Limb (tissue), 2 donors: ENCODE data around the gene SUSD3.
A peak's percentile ranks its signal among the peaks of the same experiment; 100 is the strongest.
"Not testable (repeated sequence)": the region's sequence is repeated elsewhere in the genome, so short reads cannot be mapped to it uniquely, and the experiment has no call there.

Source experiments
- DNase-seq, 2 donors: peaks; one replicate each; pipeline ENCODE4 v3.0.0-alpha.2; 2016; ENCODE audit errors: extremely low spot score in 2 of 2

SUSD3 gene

DNA sequence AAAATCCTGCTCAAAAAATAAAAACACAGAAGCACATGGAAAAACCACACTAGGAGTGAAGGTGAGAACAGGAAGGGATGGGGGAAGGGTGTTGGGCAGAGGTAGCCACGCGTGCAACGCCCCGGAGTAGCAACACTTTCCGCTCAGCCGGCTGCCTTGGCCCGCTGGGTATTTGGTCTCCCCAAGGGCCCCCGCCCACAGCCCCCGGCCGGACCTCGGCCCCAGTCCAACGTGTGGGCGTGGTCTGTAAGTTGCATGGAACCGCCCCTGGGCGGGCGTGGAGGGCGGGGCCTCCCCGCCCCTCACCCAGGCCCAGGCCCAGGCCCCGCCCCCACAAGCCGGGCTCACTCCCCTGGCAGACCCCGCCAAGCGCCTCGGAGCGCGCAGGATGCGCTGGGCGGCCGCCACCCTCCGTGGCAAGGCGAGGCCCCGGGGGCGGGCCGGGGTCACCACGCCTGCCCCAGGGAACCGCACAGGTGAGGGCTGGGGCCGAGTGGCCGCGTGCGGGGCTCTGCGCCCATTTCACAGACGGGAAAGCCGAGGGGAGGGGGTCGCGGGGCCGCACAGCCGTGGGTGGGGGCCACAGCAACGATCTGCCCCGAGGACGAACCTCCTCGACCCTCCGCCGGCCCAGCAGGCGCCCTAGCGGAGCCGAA is at the start of gene SUSD3:
SUSD3 (plus strand) TSS at position 347 of the 656 bp plus-strand sequence; CDS start at position 389, 42 bp downstream.
- DNase-seq = peak in 1 of 2 donors; percentile 78

DNA sequence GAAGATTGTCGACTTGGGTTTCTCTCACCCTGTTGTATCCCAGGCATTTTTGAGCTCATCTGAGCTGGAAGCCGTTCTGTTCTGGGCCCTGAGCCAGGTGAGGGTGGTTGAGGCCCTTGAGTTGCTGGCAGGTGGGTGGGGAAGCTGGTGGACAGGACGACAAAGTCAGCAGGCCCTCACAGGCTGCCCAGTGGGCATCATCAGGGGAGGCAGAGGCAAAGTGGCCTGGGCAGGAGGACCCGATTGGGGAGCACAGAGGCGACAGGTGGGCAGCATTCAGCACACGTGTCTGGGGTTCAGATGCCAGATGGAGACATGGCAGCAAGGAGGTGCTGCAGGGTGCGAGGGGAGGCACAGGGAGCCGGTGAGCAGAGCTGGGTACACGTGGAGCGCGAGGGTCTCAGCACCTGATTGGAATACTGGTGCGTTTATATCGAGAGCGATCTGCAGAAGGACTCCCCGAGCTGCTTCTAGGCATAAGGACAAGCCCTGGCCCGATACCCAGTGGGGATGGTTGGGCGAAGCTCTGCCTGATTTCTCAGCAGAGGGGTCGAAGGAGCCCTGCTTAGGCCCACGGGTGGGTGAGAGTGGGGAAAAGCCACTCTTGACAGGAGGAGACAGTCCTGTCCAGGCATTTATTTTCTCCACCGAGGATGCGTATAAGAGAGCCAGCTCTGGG is 49.0 kb upstream of the SUSD3 start:
- no peak for DNase-seq

DNA sequence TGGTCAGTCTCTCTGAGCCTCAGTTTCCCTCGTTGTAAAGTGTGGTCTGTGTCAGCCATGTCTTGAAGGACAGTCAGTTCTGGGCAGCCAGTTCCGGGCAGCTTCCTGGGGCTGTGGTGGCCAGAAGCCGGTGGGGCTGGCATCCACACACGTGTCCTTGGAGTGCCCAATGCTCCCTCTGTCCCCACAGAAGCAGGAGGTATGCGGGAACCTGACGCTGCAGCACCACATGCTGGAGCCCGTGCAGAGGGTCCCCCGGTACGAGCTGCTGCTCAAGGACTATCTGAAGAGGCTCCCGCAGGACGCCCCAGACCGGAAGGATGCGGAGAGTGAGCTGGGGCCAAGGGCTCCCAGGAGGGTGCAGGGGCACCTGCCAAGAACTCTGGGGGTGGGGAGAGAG is 48.4 kb upstream of the SUSD3 start:
- no peak for DNase-seq

DNA sequence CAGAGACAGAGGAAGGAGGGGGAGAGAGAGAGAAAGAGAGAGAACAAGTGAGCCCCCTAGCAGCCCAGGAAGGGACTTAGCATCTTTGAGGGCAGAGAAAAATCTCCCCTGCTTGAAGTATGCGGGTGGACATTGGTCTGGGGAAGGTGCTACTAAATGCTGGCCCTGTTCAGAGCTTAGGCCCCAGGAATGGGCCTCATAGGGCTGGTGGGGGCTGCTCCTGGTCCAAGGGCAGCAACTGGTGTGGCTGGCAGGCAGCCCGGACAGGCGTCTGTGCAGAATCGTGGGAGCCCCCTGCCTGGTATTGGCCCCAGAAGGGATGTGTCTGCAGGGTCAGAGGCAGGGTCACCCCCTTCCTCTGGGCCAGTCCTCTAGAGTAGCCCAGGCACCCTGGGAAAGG is 47.8 kb upstream of the SUSD3 start:
- DNase-seq = no peak

DNA sequence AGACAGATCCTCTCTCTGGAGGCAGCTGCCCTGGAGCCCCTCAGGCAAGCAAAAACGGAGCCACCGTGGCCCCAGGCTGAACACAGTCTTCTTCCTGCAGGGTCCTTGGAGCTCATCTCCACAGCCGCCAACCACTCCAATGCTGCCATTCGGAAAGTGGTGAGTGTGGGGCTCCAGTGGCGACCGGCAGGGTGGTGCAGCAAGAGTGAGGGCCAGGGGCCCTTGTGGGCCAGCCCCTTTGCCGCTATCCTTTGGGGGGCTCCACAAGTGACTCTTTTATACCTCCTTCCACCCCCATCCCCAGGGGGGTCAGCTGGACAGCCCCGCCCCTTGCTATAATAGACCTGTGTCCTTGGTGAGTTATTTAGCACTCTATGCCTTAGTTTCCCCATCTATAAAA is 47.4 kb upstream of the SUSD3 start:
- no peak for DNase-seq

- no peak for DNase-seq
Measured at GRCh38 chr9:93012963-93013855, 45.3 kb upstream of the SUSD3 start.

DNA sequence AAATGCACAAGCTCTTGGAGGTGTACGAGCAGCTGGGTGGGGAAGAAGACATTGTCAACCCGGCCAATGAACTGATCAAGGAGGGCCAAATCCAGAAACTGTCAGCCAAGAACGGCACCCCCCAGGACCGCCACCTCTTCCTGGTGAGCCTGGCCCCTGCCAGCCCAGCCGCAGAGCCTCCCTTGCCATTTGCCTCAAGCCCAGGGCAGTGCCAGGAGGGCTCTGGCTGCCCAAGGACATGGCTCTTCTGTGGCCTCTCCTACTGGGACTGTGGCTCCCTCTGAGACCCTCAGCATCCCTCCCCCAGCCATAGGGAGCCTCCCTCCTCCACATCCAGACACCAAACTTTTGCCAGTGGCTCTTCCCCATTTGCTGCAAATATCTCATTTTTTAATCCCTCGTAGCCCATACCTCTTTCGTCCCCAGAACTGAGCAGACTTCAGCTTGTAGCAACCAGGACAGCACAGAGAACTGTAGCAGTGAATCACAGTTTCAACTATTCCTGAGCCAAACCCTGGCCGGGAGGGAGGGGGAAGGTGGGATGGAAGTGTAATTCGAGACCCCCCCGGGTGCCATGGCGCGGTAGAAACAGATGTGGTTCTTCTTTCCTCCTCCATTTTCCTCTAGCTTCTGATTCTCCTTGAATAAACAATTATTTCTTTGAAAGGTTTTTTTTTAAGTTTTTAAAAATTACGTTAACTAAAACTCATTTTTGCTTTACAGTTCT is 44.5 kb upstream of the SUSD3 start:
- no peak for DNase-seq

- DNase-seq = not testable (repeated sequence)
Measured at GRCh38 chr9:93015190-93015589, 43.3 kb upstream of the SUSD3 start.

GRCh38 chr9:93017621-93018020 is 40.9 kb upstream of the SUSD3 start:
- no peak for DNase-seq

DNA sequence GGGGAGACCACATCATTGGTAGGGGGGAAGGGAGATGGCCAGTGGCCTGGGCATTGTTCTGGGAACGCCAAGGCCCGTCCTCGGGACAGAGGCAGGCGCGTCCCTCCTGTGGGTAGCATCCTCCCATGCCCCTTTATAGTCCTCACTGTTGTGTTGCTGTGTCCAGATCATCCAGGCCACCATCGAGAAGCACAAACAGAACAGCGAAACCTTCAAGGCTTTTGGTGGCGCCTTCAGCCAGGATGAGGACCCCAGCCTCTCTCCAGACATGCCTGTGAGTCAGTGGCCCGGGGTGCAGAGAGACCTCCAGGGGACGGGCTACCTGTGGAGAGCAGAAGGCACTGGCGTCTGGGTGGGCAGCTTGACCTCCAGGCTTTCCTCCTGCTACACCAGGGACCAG is 38.4 kb upstream of the SUSD3 start:
- no peak for DNase-seq

DNA sequence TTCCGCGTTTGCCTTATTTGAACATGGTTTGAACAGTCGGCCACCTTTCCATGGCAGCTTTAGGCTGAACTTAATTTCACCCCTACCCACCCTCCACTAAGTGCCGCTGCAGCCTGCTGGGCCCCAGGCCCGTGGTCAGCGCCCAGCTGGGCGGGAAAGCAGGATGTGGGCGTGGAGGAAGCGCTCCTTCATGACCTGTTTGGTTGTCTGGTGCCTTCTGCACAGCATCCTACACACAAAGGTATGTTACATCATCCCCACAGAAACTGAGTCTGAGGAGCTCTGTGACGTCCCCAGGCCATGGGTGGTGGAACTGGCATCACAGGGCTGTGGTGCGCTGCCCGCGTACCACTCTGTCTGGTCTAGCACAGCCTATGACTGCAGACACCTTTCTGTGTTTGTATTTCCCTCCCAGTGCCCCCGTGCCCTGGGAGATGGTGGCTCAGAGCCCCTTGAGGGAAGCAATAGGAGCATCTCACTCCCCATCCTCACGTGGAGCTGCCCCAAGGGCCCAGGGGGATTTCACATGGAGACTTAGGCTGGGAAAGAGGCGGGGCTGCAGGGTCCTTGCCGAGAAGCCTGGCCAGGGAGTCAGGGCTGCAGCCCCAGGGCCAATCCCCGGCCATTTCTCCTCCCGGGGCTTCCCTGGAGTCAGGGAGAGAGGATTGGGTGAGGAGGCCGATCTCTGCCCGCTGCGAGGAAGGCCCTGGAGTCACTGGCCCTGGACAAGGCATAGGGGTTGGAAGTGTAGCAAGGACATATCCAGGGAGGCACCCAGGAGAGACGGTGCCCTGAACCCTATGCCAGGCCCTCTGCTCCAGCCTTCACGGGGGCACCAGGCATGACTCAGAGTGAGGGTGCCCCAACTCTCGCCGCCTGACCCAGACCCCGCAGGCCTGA is 37.5 kb upstream of the SUSD3 start:
- no peak for DNase-seq

GRCh38 chr9:93022066-93022465 is 36.4 kb upstream of the SUSD3 start:
- no peak for DNase-seq

- DNase-seq = no peak
Measured at GRCh38 chr9:93022721-93023520, 35.6 kb upstream of the SUSD3 start.

DNA sequence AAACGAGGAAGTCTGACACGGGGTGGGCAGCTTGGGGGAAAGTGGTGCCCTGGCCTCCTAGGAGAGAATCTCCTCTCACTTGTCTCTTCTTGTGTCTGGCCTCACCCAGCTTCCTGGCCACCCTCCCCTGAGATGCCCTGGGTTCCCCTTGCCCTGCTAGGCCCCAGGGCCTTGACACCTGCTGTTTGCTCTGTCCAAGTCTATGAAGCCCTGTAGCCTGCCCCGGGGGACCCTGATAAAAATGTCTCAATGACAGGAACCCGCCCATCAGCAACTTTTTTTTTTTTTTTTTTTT is 35.0 kb upstream of the SUSD3 start:
- no peak for DNase-seq

DNA sequence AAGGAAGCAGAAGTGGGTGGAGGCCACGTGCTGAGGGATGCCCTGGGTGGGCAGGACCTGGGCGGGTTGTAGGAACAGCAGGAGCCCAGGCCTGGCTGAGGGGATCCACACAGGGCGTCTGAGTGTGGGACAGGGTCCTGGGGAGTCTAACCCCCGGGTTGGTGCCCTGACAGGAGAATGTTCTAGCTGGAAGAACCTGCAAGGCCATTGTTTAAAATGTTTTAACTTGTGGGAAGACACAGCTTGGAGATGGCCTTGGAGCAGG is 33.9 kb upstream of the SUSD3 start:
- no peak for DNase-seq

GRCh38 chr9:93024986-93025630 is 33.4 kb upstream of the SUSD3 start:
- no peak for DNase-seq

GRCh38 chr9:93025736-93026135 is 32.8 kb upstream of the SUSD3 start:
- no peak for DNase-seq

GRCh38 chr9:93026640-93027039 is 31.9 kb upstream of the SUSD3 start:
- DNase-seq = no peak

DNA sequence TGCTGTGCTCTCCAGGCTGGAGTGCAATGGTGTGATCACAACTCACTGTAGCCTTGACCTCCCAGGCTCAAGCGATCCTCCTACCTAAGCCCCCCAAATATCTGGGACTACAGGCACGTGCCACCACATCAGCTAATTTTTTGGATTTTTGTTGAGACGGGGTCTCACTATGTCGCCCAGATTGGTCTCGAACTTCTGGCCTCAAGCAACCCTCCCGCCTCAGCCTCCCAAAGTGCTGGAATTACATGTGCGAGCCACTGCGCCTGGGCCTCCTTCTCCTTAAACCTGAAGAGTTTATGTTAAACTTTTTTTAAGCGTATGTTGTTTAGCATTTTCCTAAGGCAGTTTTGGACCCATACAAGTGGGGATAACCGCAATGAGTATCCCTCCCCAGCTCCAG is 30.8 kb upstream of the SUSD3 start:
- DNase-seq = no peak
